Activated CD8-positive, alpha-beta T cell treated with anti-CD3 and anti-CD28 coated beads for 36 hours (primary cell): ENCODE data around the gene GPR18. TPM values are rescaled to one million over a fixed set of nuclear protein-coding genes. Genes with fewer than 3 reads are reported as not detected.
"Not testable (repeated sequence)": the region's sequence is repeated elsewhere in the genome, so short reads cannot be mapped to it uniquely, and the experiment has no call there.

Experiments used
- ATAC-seq: fragments of 200-7000 bp; cut with Tn5 transposase; one replicate; pipeline ENCODE4 v1.10.0; 2021; ENCODE audit warnings: mild to moderate bottlenecking, moderate library complexity
- CTCF ChIA-PET: fragments of 350-600 bp; sonication (Branson Sonifier 250); formaldehyde crosslinking; loops from one replicate; lab custom pipeline; 2021; ENCODE audit warnings: antibody characterized with exemption; lab: Charles Lee
- POLR2A ChIA-PET: fragments of 350-600 bp; sonication (Branson Sonifier 250); formaldehyde crosslinking; loops from one replicate; lab custom pipeline; 2021; ENCODE audit warnings: antibody characterized with exemption; lab: Charles Lee
- DNase-seq: peaks from one replicate; pipeline ENCODE4 v3.0.0-alpha.2; 2020
- H3K27ac Mint-ChIP-seq: one replicate; pipeline ENCODE4 v1.8.0; 2021; ENCODE audit warnings: mild to moderate bottlenecking, mixed read lengths
- H3K27me3 Mint-ChIP-seq: one replicate; pipeline ENCODE4 v1.8.0; 2021; ENCODE audit warnings: mixed read lengths
- H3K36me3 Mint-ChIP-seq: one replicate; pipeline ENCODE4 v1.8.0; 2021; ENCODE audit warnings: low read depth, mixed read lengths
- H3K4me1 Mint-ChIP-seq: one replicate; pipeline ENCODE4 v1.8.0; 2021; ENCODE audit warnings: low read depth, mixed read lengths
- H3K4me3 Mint-ChIP-seq: one replicate; pipeline ENCODE4 v1.8.0; 2021; ENCODE audit warnings: mild to moderate bottlenecking, moderate library complexity, mixed read lengths
- H3K9me3 Mint-ChIP-seq: one replicate; pipeline ENCODE4 v1.8.0; 2021; ENCODE audit warnings: mixed read lengths
- CTCF ChIP-seq: fragments of 200-600 bp; IDR thresholded peaks from one replicate; pipeline ENCODE4 v1.8.0; 2022; ENCODE audit warnings: antibody characterized with exemption, mild to moderate bottlenecking
- intact Hi-C: fragments of 100-400 bp; cut with micrococcal nuclease; formaldehyde crosslinking; loops from one replicate; pipeline ENCODE4 v1.10.0; 2022
- total RNA-seq, 2 experiments: library from RNA; stranded (reverse); gene quantifications; one replicate each; pipeline ENCODE4 v1.2.3, GENCODE V29; 2021

The GPR18 gene
- total RNA-seq, 2 experiments from 2014 or later = 11.4 to 11.6 TPM

- TF ChIP-seq CTCF = no peak
- Mint-ChIP-seq H3K36me3 (peaks cover 52% of the 10 kb centered on the region), H3K9me3 (peaks cover 6% of the 10 kb centered on the region), H3K27ac (peak overlapping the region; percentile 67), H3K27me3 (no peaks in the 10 kb centered on the region), H3K4me3 (no peak overlapping the region), H3K4me1 (peaks cover 64% of the 10 kb centered on the region)
- ChIA-PET POLR2A (interaction anchor here (1.2 to 4.1 kb wide), 5 partner anchors 30 to 51 kb away, joined by 3 to 18 read pairs (median 6); partner anchors contain the start of gene UBAC2), CTCF (interaction anchor here (0.9 to 2.2 kb wide), 7 partner anchors 14 to 75 kb away, joined by 3 to 8 read pairs (median 5); partner anchors contain the start of gene UBAC2)
- DNase-seq (no peak), ATAC-seq (no peak)
- intact Hi-C loops = no loop called here
Measured at GRCh38 chr13:99251921-99252320, 6.3 kb downstream of the GPR18 start.

- peaks cover 52% of the 10 kb centered on the region for H3K36me3 Mint-ChIP-seq
- H3K4me3 Mint-ChIP-seq = no peak overlapping the region
- POLR2A ChIA-PET = interaction anchor here (1.2 to 4.1 kb wide), 5 partner anchors 13 to 50 kb away, joined by 3 to 18 read pairs (median 4); partner anchors contain the start of gene UBAC2
Measured at GRCh38 chr13:99250982-99251825, 7.0 kb downstream of the GPR18 start.

GRCh38 chr13:99249606-99250005 lies 8.6 kb downstream of the GPR18 start:
- Mint-ChIP-seq H3K4me1 (peaks cover 50% of the 10 kb centered on the region), H3K36me3 (peaks cover 48% of the 10 kb centered on the region), H3K27ac (peak overlapping the region; percentile 64)
- DNase-seq, intact Hi-C loops, H3K4me3 Mint-ChIP-seq, ATAC-seq, H3K9me3 Mint-ChIP-seq, H3K27me3 Mint-ChIP-seq, CTCF ChIA-PET: not testable (repeated sequence)
- POLR2A ChIA-PET = interaction anchor here (0.7 to 4.1 kb wide), 3 partner anchors 9 to 49 kb away, joined by 3 to 18 read pairs (median 3); partner anchors contain the start of gene UBAC2

More at GRCh38 chr13:99250982-99251825, 7.0 kb downstream of the GPR18 start:
- DNase-seq (no peak), ATAC-seq (peak; percentile 17)
- H3K4me1 Mint-ChIP-seq = peaks cover 63% of the 10 kb centered on the region
- H3K27ac Mint-ChIP-seq = peak overlapping the region; percentile 67
- TF ChIP-seq CTCF = no peak
- CTCF ChIA-PET = interaction anchor here (0.9 to 2.2 kb wide), 6 partner anchors 14 to 75 kb away, joined by 3 to 7 read pairs (median 5); partner anchors contain the start of gene UBAC2
- intact Hi-C loops = no loop called here
- peaks cover 6% of the 10 kb centered on the region for H3K9me3 Mint-ChIP-seq
- no peaks in the 10 kb centered on the region for H3K27me3 Mint-ChIP-seq

GRCh38 chr13:99249178-99249577 lies 9.0 kb downstream of the GPR18 start:
- H3K4me3 Mint-ChIP-seq, ATAC-seq, H3K27me3 Mint-ChIP-seq, intact Hi-C loops, DNase-seq, H3K27ac Mint-ChIP-seq, H3K9me3 Mint-ChIP-seq: not testable (repeated sequence)
- Mint-ChIP-seq H3K36me3 (peaks cover 49% of the 10 kb centered on the region), H3K4me1 (peaks cover 49% of the 10 kb centered on the region)
- POLR2A ChIA-PET = interaction anchor here (0.6 to 1.0 kb wide), 3 partner anchors 8 to 22 kb away, joined by 3 read pairs; no protein-coding TSS in a partner anchor
- CTCF ChIA-PET = interaction anchor here (0.7 to 1.4 kb wide), 2 partner anchors 9 to 17 kb away, joined by 4 read pairs; partner anchors contain the start of gene GPR18

GRCh38 chr13:99246100-99246499 lies 12.1 kb downstream of the GPR18 start:
- Mint-ChIP-seq H3K27ac (no peak overlapping the region), H3K27me3 (no peaks in the 10 kb centered on the region), H3K4me3 (no peak overlapping the region), H3K4me1 (peaks cover 29% of the 10 kb centered on the region), H3K9me3 (peaks cover 6% of the 10 kb centered on the region), H3K36me3 (peaks cover 50% of the 10 kb centered on the region)
- ATAC-seq = no peak
- intact Hi-C loops = no loop called here
- POLR2A ChIA-PET = interaction anchor here (1.9 kb wide), 1 partner anchor 46 kb away, joined by 7 read pairs; the partner anchor contains the start of gene UBAC2
- no peak for TF ChIP-seq CTCF
- CTCF ChIA-PET = interaction anchor here (0.7 to 1.8 kb wide), 3 partner anchors 9 to 46 kb away, joined by 3 to 10 read pairs (median 5); partner anchors contain the start of gene UBAC2
- no peak for DNase-seq
